Astrocyte (in vitro differentiated cells and primary cell): ENCODE data around the gene SIGLEC11. TPM values are rescaled to one million over a fixed set of nuclear protein-coding genes. Genes with fewer than 3 reads are reported as not detected.

Experiments
- DNase-seq: peaks from one replicate; pipeline ENCODE4 v3.0.0-alpha.2; 2010; ENCODE audit warnings: low read depth
- FAIRE-seq: peaks from 2 replicates; lab custom pipeline; 2011; peaks lifted over from hg19 to GRCh38; lab: Jason Lieb, UNC
- H2AFZ ChIP-seq: 2 replicates; pipeline ENCODE4 v1.6.0; 2012; ENCODE audit warnings: low read depth, low read length, inconsistent platforms
- H3K27ac ChIP-seq: 2 replicates; pipeline ENCODE4 v1.5.1; 2011; ENCODE audit warnings: low read depth, low read length, inconsistent platforms
- H3K27me3 ChIP-seq: 2 replicates; pipeline ENCODE4 v1.6.0; 2011; ENCODE audit warnings: low read length, inconsistent platforms; ENCODE audit not compliant: insufficient read depth
- H3K36me3 ChIP-seq: 2 replicates; pipeline ENCODE4 v1.5.1; 2011; ENCODE audit warnings: low read length, inconsistent platforms; ENCODE audit not compliant: insufficient read depth
- H3K4me1 ChIP-seq: 2 replicates; pipeline ENCODE4 v1.5.1; 2011; ENCODE audit warnings: low read length, inconsistent platforms; ENCODE audit not compliant: insufficient read depth
- H3K4me2 ChIP-seq: 2 replicates; pipeline ENCODE4 v1.6.0; 2012; ENCODE audit warnings: low read length, inconsistent platforms
- H3K4me3 ChIP-seq: 2 replicates; pipeline ENCODE4 v1.5.1; 2011; ENCODE audit warnings: low read depth, mild to moderate bottlenecking, low read length, inconsistent platforms; ENCODE audit not compliant: insufficient read depth
- H3K79me2 ChIP-seq: 2 replicates; pipeline ENCODE4 v1.6.0; 2012; ENCODE audit warnings: mild to moderate bottlenecking, low read length, inconsistent platforms; ENCODE audit not compliant: insufficient read depth
- H3K9ac ChIP-seq: 2 replicates; pipeline ENCODE4 v1.6.0; 2012; ENCODE audit warnings: mild to moderate bottlenecking, low read length, inconsistent platforms
- H3K9me3 ChIP-seq: 2 replicates; pipeline ENCODE4 v1.5.1; 2012; ENCODE audit warnings: low read depth, mild to moderate bottlenecking, low read length, inconsistent platforms; ENCODE audit not compliant: insufficient read depth
- H4K20me1 ChIP-seq: 2 replicates; pipeline ENCODE4 v1.6.0; 2012; ENCODE audit warnings: low read length, inconsistent platforms; ENCODE audit not compliant: insufficient read depth
- H3K27ac Mint-ChIP-seq: one replicate; pipeline ENCODE4 v1.8.0; 2021; ENCODE audit warnings: mild to moderate bottlenecking, mixed read lengths; ENCODE audit not compliant: unreplicated experiment
- H3K27me3 Mint-ChIP-seq: one replicate; pipeline ENCODE4 v1.8.0; 2021; ENCODE audit warnings: low read depth, mixed read lengths; ENCODE audit not compliant: unreplicated experiment
- H3K36me3 Mint-ChIP-seq: one replicate; pipeline ENCODE4 v1.8.0; 2021; ENCODE audit warnings: low read depth, mixed read lengths; ENCODE audit not compliant: unreplicated experiment
- H3K4me1 Mint-ChIP-seq: one replicate; pipeline ENCODE4 v1.8.0; 2021; ENCODE audit warnings: low read depth, mixed read lengths; ENCODE audit not compliant: unreplicated experiment
- H3K4me3 Mint-ChIP-seq: one replicate; pipeline ENCODE4 v1.8.0; 2021; ENCODE audit warnings: mild to moderate bottlenecking, moderate library complexity, mixed read lengths; ENCODE audit not compliant: unreplicated experiment
- H3K9me3 Mint-ChIP-seq: one replicate; pipeline ENCODE4 v1.8.0; 2021; ENCODE audit warnings: mild to moderate bottlenecking, mixed read lengths; ENCODE audit not compliant: unreplicated experiment
- EZH2 ChIP-seq: IDR thresholded peaks from 2 replicates; pipeline ENCODE4 v1.6.1; 2012; ENCODE audit warnings: mild to moderate bottlenecking, low read length, inconsistent platforms; ENCODE audit not compliant: insufficient read depth
- total RNA-seq: library from RNA; stranded (reverse); gene quantifications from 2 replicates; pipeline ENCODE4 v1.2.1, GENCODE V29; 2021
- TF ChIP-seq, protein P1 (sequence below): IDR thresholded peaks from 2 replicates; pipeline ENCODE4 v1.5.1; 2011; ENCODE audit warnings: low read depth, mild to moderate bottlenecking, inconsistent platforms, low read length, moderate library complexity; ENCODE audit not compliant: insufficient read depth

Gene SIGLEC11
- total RNA-seq, 1 donor from 2014 or later: not detected

DNA sequence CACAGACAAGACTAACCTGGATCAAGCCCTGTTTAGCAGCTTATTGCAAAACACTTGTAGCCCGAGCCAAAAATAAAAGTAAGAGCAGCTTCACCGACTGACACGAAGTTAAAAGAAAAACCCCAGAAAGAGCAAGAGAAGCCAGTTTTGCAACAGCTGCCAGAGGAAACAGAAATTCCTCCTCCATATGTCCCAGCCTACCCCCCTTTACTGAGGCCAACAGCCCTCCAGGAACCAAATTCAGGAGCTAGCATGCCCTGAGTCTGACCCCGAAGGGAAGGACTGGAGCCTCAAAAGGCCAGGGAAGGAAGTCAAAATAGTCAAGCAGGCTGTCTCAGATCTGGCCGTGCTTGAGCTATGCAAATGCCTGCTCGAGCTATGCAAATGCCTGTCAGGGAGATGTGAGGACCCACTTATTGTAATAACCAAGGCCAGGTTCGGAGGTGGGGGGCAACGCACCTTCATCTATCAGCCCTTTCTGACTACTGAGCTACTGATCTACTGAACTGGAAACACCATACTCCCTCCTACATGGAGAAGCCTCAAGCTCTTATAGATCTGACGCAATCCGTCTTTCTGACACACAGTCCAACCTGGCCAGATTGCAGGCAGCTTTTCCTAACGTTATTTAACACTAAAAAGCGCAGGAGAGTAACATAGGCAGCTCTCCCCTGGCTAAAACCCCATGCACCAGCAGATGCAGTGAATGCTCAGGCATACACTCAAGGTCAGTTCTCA is 6.7 kb downstream of the SIGLEC11 start:
- H3K9me3 Mint-ChIP-seq: peaks cover 9% of the 10 kb centered on the region
- no peak overlapping the region for H3K4me3 ChIP-seq

GRCh38 chr19:49953416-49953815 is 7.6 kb downstream of the SIGLEC11 start:
- no peak for DNase-seq
- FAIRE-seq: no peak
- no peak overlapping the region for H3K4me3 Mint-ChIP-seq
- no peak overlapping the region for H3K27ac Mint-ChIP-seq
- no peaks in the 10 kb centered on the region for H3K36me3 Mint-ChIP-seq
- H3K9ac ChIP-seq: no peak overlapping the region
- no peak overlapping the region for H3K4me2 ChIP-seq
- no peaks in the 10 kb centered on the region for H3K9me3 ChIP-seq
- H3K79me2 ChIP-seq: no peaks in the 10 kb centered on the region
- H3K36me3 ChIP-seq: no peaks in the 10 kb centered on the region
- no peak overlapping the region for H3K4me3 ChIP-seq
- H2AFZ ChIP-seq: no peak overlapping the region
- TF ChIP-seq, protein P1, sequence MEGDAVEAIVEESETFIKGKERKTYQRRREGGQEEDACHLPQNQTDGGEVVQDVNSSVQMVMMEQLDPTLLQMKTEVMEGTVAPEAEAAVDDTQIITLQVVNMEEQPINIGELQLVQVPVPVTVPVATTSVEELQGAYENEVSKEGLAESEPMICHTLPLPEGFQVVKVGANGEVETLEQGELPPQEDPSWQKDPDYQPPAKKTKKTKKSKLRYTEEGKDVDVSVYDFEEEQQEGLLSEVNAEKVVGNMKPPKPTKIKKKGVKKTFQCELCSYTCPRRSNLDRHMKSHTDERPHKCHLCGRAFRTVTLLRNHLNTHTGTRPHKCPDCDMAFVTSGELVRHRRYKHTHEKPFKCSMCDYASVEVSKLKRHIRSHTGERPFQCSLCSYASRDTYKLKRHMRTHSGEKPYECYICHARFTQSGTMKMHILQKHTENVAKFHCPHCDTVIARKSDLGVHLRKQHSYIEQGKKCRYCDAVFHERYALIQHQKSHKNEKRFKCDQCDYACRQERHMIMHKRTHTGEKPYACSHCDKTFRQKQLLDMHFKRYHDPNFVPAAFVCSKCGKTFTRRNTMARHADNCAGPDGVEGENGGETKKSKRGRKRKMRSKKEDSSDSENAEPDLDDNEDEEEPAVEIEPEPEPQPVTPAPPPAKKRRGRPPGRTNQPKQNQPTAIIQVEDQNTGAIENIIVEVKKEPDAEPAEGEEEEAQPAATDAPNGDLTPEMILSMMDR: no peak
- TF ChIP-seq EZH2: no peak
- peaks cover 14% of the 10 kb centered on the region for H3K27me3 Mint-ChIP-seq
- no peaks in the 10 kb centered on the region for H3K4me1 ChIP-seq
- peaks cover 3% of the 10 kb centered on the region for H3K27me3 ChIP-seq
- peaks cover 9% of the 10 kb centered on the region for H3K9me3 Mint-ChIP-seq
- no peaks in the 10 kb centered on the region for H4K20me1 ChIP-seq
- H3K4me1 Mint-ChIP-seq: no peaks in the 10 kb centered on the region
- no peak overlapping the region for H3K27ac ChIP-seq

More for the DNA sequence above, 6.7 kb downstream of the SIGLEC11 start:
- Mint-ChIP-seq H3K36me3 (no peaks in the 10 kb centered on the region), H3K4me1 (no peaks in the 10 kb centered on the region), H3K27me3 (peaks cover 12% of the 10 kb centered on the region), H3K27ac (no peak overlapping the region), H3K4me3 (no peak overlapping the region)
- no peak for TF ChIP-seq EZH2
- TF ChIP-seq, protein P1: no peak
- H3K4me1 ChIP-seq: no peaks in the 10 kb centered on the region
- no peak overlapping the region for H3K27ac ChIP-seq
- H3K27me3 ChIP-seq: peaks cover 3% of the 10 kb centered on the region
- no peaks in the 10 kb centered on the region for H4K20me1 ChIP-seq
- FAIRE-seq: no peak
- DNase-seq: no peak
- no peaks in the 10 kb centered on the region for H3K9me3 ChIP-seq
- H3K79me2 ChIP-seq: no peaks in the 10 kb centered on the region
- H3K9ac ChIP-seq: no peak overlapping the region
- no peak overlapping the region for H2AFZ ChIP-seq
- no peaks in the 10 kb centered on the region for H3K36me3 ChIP-seq
- H3K4me2 ChIP-seq: no peak overlapping the region

- H2AFZ ChIP-seq: no peak overlapping the region
These were observed 8.1 kb downstream of the SIGLEC11 start for GRCh38 chr19:49952906-49953305.

More at GRCh38 chr19:49952906-49953305, 8.1 kb downstream of the SIGLEC11 start:
- Mint-ChIP-seq H3K27ac (no peak overlapping the region), H3K36me3 (no peaks in the 10 kb centered on the region), H3K4me1 (no peaks in the 10 kb centered on the region), H3K27me3 (peaks cover 14% of the 10 kb centered on the region), H3K9me3 (peaks cover 9% of the 10 kb centered on the region), H3K4me3 (no peak overlapping the region)
- H4K20me1 ChIP-seq: no peaks in the 10 kb centered on the region
- no peak overlapping the region for H3K4me3 ChIP-seq
- FAIRE-seq: no peak
- no peaks in the 10 kb centered on the region for H3K79me2 ChIP-seq
- TF ChIP-seq, protein P1: no peak
- TF ChIP-seq EZH2: no peak
- H3K36me3 ChIP-seq: no peaks in the 10 kb centered on the region
- no peak overlapping the region for H3K4me2 ChIP-seq
- H3K27me3 ChIP-seq: peaks cover 3% of the 10 kb centered on the region
- DNase-seq: no peak
- H3K27ac ChIP-seq: no peak overlapping the region
- no peaks in the 10 kb centered on the region for H3K9me3 ChIP-seq
- H3K4me1 ChIP-seq: no peaks in the 10 kb centered on the region
- H3K9ac ChIP-seq: no peak overlapping the region
